Keratinocyte (primary cell): Measurements from ENCODE around the gene RERE. TPM values are rescaled to one million over a fixed set of nuclear protein-coding genes. Genes with fewer than 3 reads are reported as not detected.

Experiments
- DNase-seq: peaks from one replicate; pipeline ENCODE4 v3.0.0-alpha.2; 2011; ENCODE audit warnings: low read depth, missing footprints, low spot score
- FAIRE-seq: peaks from 2 replicates; lab custom pipeline; 2011; peaks lifted over from hg19 to GRCh38; lab: Jason Lieb, UNC
- H2AFZ ChIP-seq: 2 replicates; pipeline ENCODE4 v1.6.0; 2012; ENCODE audit warnings: low read length, control low read depth, inconsistent platforms; ENCODE audit not compliant: control insufficient read depth
- H3K27ac ChIP-seq: 2 replicates; pipeline ENCODE4 v1.5.1; 2011; ENCODE audit warnings: low read length; ENCODE audit not compliant: control insufficient read depth, insufficient read depth
- H3K27me3 ChIP-seq: 3 replicates; pipeline ENCODE4 v1.6.0; 2011; ENCODE audit warnings: low read length; ENCODE audit not compliant: control insufficient read depth, insufficient read depth; ENCODE audit errors: extremely low read depth
- H3K36me3 ChIP-seq, 2 experiments: 2 replicates in 1 of 2; 3 replicates in 1 of 2; pipeline ENCODE4 v1.5.1; 2011; ENCODE audit warnings: low read length in 2 of 2, mild to moderate bottlenecking in 1 of 2; ENCODE audit not compliant: control insufficient read depth in 2 of 2, insufficient read depth in 2 of 2; ENCODE audit errors: extremely low read depth in 1 of 2
- H3K4me1 ChIP-seq: 3 replicates; pipeline ENCODE4 v1.5.1; 2011; ENCODE audit warnings: low read length; ENCODE audit not compliant: control insufficient read depth, insufficient read depth; ENCODE audit errors: extremely low read depth
- H3K4me2 ChIP-seq: 3 replicates; pipeline ENCODE4 v1.6.0; 2011; ENCODE audit warnings: low read depth, low read length; ENCODE audit not compliant: control insufficient read depth, insufficient read depth; ENCODE audit errors: extremely low read depth
- H3K4me3 ChIP-seq, 3 experiments: fragments of 200-600 bp in 1 of 3; sonication (generic) in 1 of 3; 2 replicates in 2 of 3; 3 replicates in 1 of 3; pipeline ENCODE4 v1.5.1; 2011 to 2016; ENCODE audit warnings: low read length in 3 of 3, mild to moderate bottlenecking in 3 of 3, control low read depth in 2 of 3, inconsistent platforms in 1 of 3, low read depth in 1 of 3, mixed read lengths in 1 of 3, mixed run types in 1 of 3, moderate library complexity in 1 of 3; ENCODE audit not compliant: control insufficient read depth in 2 of 3, insufficient read depth in 2 of 3; ENCODE audit errors: extremely low read depth in 1 of 3
- H3K79me2 ChIP-seq: 2 replicates; pipeline ENCODE4 v1.6.0; 2012; ENCODE audit warnings: low read length; ENCODE audit not compliant: control insufficient read depth, insufficient read depth
- H3K9ac ChIP-seq: 3 replicates; pipeline ENCODE4 v1.6.0; 2011; ENCODE audit warnings: low read length; ENCODE audit not compliant: control insufficient read depth, insufficient read depth; ENCODE audit errors: extremely low read depth
- H3K9me1 ChIP-seq: 3 replicates; pipeline ENCODE4 v1.6.0; 2011; ENCODE audit warnings: low read length; ENCODE audit not compliant: control insufficient read depth, insufficient read depth; ENCODE audit errors: extremely low read depth
- H3K9me3 ChIP-seq: 2 replicates; pipeline ENCODE4 v1.5.1; 2012; ENCODE audit warnings: low read depth, low read length; ENCODE audit not compliant: control insufficient read depth
- H4K20me1 ChIP-seq: 3 replicates; pipeline ENCODE4 v1.6.0; 2011; ENCODE audit warnings: low read length; ENCODE audit not compliant: control insufficient read depth, insufficient read depth; ENCODE audit errors: extremely low read depth
- EZH2 ChIP-seq: IDR thresholded peaks from one replicate; pipeline ENCODE4 v1.6.1; 2012; ENCODE audit warnings: inconsistent platforms, mild to moderate bottlenecking, low read length, moderate library complexity
- dilution Hi-C: fragments of 300-500 bp; cut with MboI; formaldehyde crosslinking; loops from one replicate; pipeline ENCODE4 v1.7.0; 2020; ENCODE audit warnings: low sequenced_read_pairs; ENCODE audit not compliant: extremely low pct_ligation_motif_present
- polyA plus RNA-seq, 5 experiments: library from polyadenylated mRNA; depleted of rRNA in 3 of 5; stranded (reverse) in 3 of 5; stranded (forward) in 1 of 5; unstranded in 1 of 5; fragments of >200 nt; gene quantifications; 1 replicate in 1 of 5; 2 replicates in 3 of 5; 3 replicates in 1 of 5; pipeline versions ENCODE4 v1.2.1 to v1.2.3, GENCODE V29; 2011 to 2012; ENCODE audit warnings: missing spikeins in 2 of 5, low read depth in 1 of 5, low replicate concordance in 1 of 5
- TF ChIP-seq, protein P1 (sequence below), 3 experiments: IDR thresholded peaks in 1 of 3; conservative IDR thresholded peaks in 1 of 3; optimal IDR thresholded peaks in 1 of 3; 2 replicates in 2 of 3; 3 replicates in 1 of 3; pipeline versions ENCODE3 to v1.5.1; 2011; ENCODE audit warnings: low read length in 3 of 3, mild to moderate bottlenecking in 3 of 3, moderate library complexity in 2 of 3, control low read depth in 1 of 3, inconsistent platforms in 1 of 3; ENCODE audit not compliant: insufficient read depth in 2 of 3; ENCODE audit errors: extremely low read depth in 1 of 3

The RERE gene
- polyA plus RNA-seq, 1 donor (not counting 4 experiments of a cell fraction or from before 2014, with no cell fraction given), result 3.8 TPM

DNA sequence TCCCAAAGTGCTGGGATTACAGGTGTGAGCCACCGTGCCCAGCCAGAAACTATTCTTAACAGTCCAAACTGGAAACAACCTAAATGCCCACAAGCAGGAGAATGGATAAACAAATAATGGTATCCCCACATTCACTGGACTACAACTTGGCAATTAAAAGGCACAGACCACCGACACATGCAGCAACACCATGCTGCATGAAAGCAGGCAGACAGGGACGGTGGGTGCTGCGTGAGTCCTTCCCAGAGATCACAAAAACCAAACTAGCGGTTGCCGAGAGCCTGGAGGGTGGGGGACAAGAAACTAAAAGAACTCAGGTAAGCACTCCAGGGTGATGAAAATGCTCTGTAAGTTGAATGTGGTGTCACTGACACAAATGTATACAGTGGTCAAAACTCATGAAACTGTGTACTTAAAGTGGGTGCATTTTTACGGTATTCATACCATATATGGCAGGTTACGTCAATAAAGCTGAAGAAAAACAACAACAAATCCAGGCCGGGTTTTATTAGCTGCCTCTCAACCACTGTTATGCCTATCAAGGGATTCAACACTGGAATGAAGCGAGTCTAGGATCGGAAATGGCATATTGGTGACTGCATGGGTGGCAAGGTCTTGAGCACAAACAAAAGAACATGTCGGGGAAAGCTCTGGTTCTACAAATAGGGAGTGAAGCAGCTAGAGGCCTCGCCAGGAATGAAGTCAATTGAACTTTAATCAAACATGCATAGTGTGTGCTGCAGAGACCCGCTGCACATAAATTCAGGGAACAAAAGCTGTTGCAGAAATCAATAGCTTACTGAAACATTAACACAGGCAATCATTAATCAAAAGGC lies 447.2 kb downstream of the RERE start:
- Histone ChIP-seq H3K27ac (no peak overlapping the region), H3K36me3 (peaks cover 3 to 12% of the 10 kb centered on the region in 2 experiments), H3K9me1 (peaks cover 3% of the 10 kb centered on the region), H3K9ac (no peak overlapping the region), H3K4me1 (peaks cover 14% of the 10 kb centered on the region), H3K27me3 (no peaks in the 10 kb centered on the region), H3K79me2 (peaks cover 5% of the 10 kb centered on the region), H3K9me3 (no peaks in the 10 kb centered on the region), H2AFZ (no peak overlapping the region), H3K4me3 (no peak overlapping the region), H4K20me1 (no peaks in the 10 kb centered on the region), H3K4me2 (no peak overlapping the region)
- dilution Hi-C loops, result no loop called here
- no peak for DNase-seq
- FAIRE-seq, result no peak
- TF ChIP-seq, protein P1, sequence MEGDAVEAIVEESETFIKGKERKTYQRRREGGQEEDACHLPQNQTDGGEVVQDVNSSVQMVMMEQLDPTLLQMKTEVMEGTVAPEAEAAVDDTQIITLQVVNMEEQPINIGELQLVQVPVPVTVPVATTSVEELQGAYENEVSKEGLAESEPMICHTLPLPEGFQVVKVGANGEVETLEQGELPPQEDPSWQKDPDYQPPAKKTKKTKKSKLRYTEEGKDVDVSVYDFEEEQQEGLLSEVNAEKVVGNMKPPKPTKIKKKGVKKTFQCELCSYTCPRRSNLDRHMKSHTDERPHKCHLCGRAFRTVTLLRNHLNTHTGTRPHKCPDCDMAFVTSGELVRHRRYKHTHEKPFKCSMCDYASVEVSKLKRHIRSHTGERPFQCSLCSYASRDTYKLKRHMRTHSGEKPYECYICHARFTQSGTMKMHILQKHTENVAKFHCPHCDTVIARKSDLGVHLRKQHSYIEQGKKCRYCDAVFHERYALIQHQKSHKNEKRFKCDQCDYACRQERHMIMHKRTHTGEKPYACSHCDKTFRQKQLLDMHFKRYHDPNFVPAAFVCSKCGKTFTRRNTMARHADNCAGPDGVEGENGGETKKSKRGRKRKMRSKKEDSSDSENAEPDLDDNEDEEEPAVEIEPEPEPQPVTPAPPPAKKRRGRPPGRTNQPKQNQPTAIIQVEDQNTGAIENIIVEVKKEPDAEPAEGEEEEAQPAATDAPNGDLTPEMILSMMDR (optimal IDR thresholded peaks at IDR 0.05 in 1 of 3, IDR thresholded peaks at IDR 0.05 in 1 of 3, conservative IDR thresholded peaks at IDR 0.05 in 1 of 3; ENCODE audit: extremely low read depth in 1 of 3, insufficient read depth in 2 of 3, low read length in 3 of 3), result no peak
- TF ChIP-seq EZH2, result no peak

DNA sequence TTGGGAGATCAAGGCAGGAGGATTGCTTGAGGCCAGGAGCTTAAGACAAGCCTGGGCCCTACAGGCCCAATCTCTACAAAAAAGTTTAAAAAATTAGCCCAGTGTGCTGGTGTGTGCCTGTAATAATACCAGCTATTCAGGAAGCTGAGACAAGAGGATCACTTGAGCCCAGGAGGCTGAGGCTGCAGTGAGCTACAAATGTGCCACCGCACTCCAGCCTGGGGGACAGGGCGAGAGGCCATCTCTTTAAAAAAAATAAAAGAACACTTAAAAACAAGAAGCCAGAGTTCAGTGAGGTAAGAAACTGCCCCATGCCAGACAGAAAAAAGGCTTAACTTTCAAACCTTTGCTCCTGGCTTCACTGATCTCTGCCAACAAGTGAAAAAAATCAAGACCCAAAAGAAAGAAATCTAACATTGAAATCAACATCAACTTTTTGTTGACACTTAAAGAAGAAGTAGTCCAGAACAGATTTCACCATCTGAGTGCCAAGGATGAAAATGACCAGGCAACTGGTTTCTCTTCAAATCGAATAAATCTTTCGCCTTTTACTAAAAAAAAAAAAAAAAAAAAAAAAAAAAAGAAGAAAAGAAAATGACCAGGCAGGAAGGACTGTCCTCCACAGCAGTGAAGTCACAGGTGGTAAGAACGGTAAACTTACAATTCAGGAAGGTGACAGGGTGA lies 448.3 kb downstream of the RERE start:
- dilution Hi-C loops, result no loop called here
- H3K27ac ChIP-seq, result no peak overlapping the region

More for the DNA sequence above, 448.3 kb downstream of the RERE start:
- FAIRE-seq, result no peak
- TF ChIP-seq EZH2, result no peak
- TF ChIP-seq, protein P1 (optimal IDR thresholded peaks at IDR 0.05 in 1 of 3, IDR thresholded peaks at IDR 0.05 in 1 of 3, conservative IDR thresholded peaks at IDR 0.05 in 1 of 3; ENCODE audit: extremely low read depth in 1 of 3, insufficient read depth in 2 of 3, low read length in 3 of 3), result no peak
- H4K20me1 ChIP-seq, result no peaks in the 10 kb centered on the region
- no peak overlapping the region for H3K4me3 ChIP-seq
- peaks cover 3% of the 10 kb centered on the region for H3K9me1 ChIP-seq
- peaks cover 5% of the 10 kb centered on the region for H3K79me2 ChIP-seq
- H2AFZ ChIP-seq, result no peak overlapping the region
- no peak for DNase-seq
- H3K4me2 ChIP-seq, result no peak overlapping the region
- peaks cover 10% of the 10 kb centered on the region for H3K4me1 ChIP-seq
- H3K9me3 ChIP-seq, result no peaks in the 10 kb centered on the region
- H3K27me3 ChIP-seq, result no peaks in the 10 kb centered on the region
- peaks cover 3 to 17% of the 10 kb centered on the region in 2 experiments for H3K36me3 ChIP-seq
- no peak overlapping the region for H3K9ac ChIP-seq
